ENCODE measurements around the gene JARID2.

Gene JARID2

DNA sequence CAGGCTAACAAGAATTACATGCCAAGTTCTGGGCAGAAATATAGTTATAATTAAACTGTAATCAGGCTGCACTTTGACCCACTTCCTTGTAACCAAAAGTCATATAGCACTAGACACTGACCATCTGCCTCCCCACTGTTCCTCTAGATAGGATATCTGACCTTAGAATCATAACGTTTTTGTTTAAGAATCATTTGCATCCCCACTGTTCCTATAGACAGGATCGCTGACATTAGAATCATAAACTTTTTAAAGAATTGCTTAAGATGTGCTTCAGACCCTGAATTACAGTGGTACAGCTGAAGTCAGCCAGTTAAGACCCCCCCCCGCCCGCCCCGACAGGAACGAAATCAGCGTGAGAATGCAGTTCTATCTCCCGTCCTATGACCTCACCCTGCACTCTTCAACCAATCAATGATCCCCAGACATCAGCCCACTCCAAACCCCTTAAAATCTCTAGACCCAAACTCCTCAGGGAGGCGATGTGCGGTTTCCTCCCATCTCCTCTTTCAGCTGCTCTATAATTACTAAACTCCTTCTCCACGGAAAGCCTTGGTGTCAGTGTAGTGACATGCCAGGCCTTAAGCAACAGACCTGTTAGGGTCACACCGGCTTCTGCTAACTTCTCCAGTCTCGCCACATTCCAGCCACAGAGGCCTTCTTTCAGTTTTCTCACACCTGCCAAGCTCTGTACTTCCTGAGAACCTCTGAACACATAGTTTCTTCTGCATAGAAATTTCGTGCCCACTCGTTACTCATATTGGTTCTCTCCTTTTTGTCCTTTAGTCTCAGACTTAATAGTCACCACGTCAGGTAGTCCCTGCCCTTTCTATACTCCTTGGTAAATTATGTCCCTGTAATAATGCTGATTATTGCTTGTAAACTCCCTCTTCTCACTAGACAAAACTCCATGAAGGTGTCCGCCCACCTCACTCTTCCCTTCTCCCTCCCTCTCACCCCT lies 323.4 kb downstream of the JARID2 start:
- Histone ChIP-seq H3K36me3 (ENCODE audit: low read depth) (no peaks in the 10 kb centered on the region), H3K27me3 (ENCODE audit: insufficient read depth, poor library complexity, severe bottlenecking) (no peaks in the 10 kb centered on the region), H3K4me1 (ENCODE audit: insufficient read depth, poor library complexity, severe bottlenecking) (no peaks in the 10 kb centered on the region), H3K9me3 (ENCODE audit: severe bottlenecking) (no peaks in the 10 kb centered on the region), H3K27ac (ENCODE audit: poor library complexity, severe bottlenecking) (no peak overlapping the region), H3K4me3 (ENCODE audit: severe bottlenecking) (no peak overlapping the region)
- no peak for ATAC-seq (ENCODE audit: low read depth)
- DNase-seq (ENCODE audit: low spot score) = no peak
- TF ChIP-seq, protein P1, sequence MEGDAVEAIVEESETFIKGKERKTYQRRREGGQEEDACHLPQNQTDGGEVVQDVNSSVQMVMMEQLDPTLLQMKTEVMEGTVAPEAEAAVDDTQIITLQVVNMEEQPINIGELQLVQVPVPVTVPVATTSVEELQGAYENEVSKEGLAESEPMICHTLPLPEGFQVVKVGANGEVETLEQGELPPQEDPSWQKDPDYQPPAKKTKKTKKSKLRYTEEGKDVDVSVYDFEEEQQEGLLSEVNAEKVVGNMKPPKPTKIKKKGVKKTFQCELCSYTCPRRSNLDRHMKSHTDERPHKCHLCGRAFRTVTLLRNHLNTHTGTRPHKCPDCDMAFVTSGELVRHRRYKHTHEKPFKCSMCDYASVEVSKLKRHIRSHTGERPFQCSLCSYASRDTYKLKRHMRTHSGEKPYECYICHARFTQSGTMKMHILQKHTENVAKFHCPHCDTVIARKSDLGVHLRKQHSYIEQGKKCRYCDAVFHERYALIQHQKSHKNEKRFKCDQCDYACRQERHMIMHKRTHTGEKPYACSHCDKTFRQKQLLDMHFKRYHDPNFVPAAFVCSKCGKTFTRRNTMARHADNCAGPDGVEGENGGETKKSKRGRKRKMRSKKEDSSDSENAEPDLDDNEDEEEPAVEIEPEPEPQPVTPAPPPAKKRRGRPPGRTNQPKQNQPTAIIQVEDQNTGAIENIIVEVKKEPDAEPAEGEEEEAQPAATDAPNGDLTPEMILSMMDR (IDR thresholded peaks at IDR 0.05; ENCODE audit: poor library complexity, severe bottlenecking) = no peak

DNA sequence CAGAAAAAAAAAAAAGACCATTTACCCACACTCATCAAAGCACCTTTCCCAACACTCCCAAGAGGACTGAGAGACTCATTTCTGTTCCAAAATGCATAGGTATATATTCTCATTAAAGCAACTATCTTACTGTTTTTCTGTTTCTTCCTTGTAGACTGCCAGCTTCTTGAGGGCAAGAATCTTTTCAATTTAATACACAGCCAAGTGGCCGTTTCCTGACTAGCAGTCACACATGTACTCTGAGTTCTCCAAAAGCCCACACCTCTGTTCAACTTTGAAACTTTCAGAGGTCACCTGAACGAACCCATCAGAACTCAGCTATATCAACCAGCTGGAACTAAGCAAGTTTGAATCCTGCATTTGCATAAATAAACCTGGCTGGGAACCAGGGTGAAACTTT lies 324.3 kb downstream of the JARID2 start:
- ATAC-seq (ENCODE audit: low read depth) = no peak
- no peak overlapping the region for H3K4me3 ChIP-seq (ENCODE audit: severe bottlenecking)
- H3K36me3 ChIP-seq (ENCODE audit: low read depth) = no peaks in the 10 kb centered on the region
- no peaks in the 10 kb centered on the region for H3K4me1 ChIP-seq (ENCODE audit: insufficient read depth, poor library complexity, severe bottlenecking)
- no peaks in the 10 kb centered on the region for H3K27me3 ChIP-seq (ENCODE audit: insufficient read depth, poor library complexity, severe bottlenecking)
- no peak for DNase-seq (ENCODE audit: low spot score)
- no peak overlapping the region for H3K27ac ChIP-seq (ENCODE audit: poor library complexity, severe bottlenecking)
- no peaks in the 10 kb centered on the region for H3K9me3 ChIP-seq (ENCODE audit: severe bottlenecking)
- TF ChIP-seq, protein P1 (IDR thresholded peaks at IDR 0.05; ENCODE audit: poor library complexity, severe bottlenecking) = no peak
